ENCODE measurements around the gene IL4I1. TPM values are rescaled to one million over a fixed set of nuclear protein-coding genes. Genes with fewer than 3 reads are reported as not detected.

IL4I1 gene
- polyA plus RNA-seq, 3 donors, result 5.6 to 7.6 (median 7.0) TPM

- peaks cover 37 to 42% of the 10 kb centered on the region in 2 donors for H3K4me1 ChIP-seq (ENCODE audit: control insufficient read depth in 1 of 2, insufficient read depth in 2 of 2, low read length in 2 of 2)
- intact Hi-C loops (cut with micrococcal nuclease), result no loop called here
- H3K9me3 ChIP-seq (replicated peaks in 1 of 2; ENCODE audit: control insufficient read depth in 1 of 2, insufficient read depth in 1 of 2, low read length in 2 of 2), result no peaks in the 10 kb centered on the region
- Mint-ChIP-seq H3K4me1 (peaks cover 41% of the 10 kb centered on the region), H3K4me3 (peak overlapping the region in 1 of 2 donors; percentile 31), H3K27ac (peak overlapping the region in 1 of 7 donors; percentile 46), H3K36me3 (peaks cover 37 to 61% of the 10 kb centered on the region in 2 donors), H3K9me3 (no peaks in the 10 kb centered on the region), H3K27me3 (ENCODE audit: low read depth in 3 of 3) (no peaks in the 10 kb centered on the region)
- peaks cover 42% of the 10 kb centered on the region for H3K79me2 ChIP-seq (ENCODE audit: insufficient read depth, low read length)
- H3K27ac ChIP-seq (ENCODE audit: low read depth in 1 of 2, low read length in 2 of 2), result no peak overlapping the region
- H4K20me1 ChIP-seq (ENCODE audit: insufficient read depth, low read length), result peaks cover 61% of the 10 kb centered on the region
- H3K9ac ChIP-seq (ENCODE audit: insufficient read depth, low read length, poor library complexity, severe bottlenecking), result no peak overlapping the region
- DNase-seq, result no peak
- 95% methylated on average over 15 of the region's 17 CpGs for WGBS (ENCODE audit: insufficient coverage)
- H3K4me2 ChIP-seq (replicated peaks; ENCODE audit: extremely low read depth, low read length, poor library complexity, severe bottlenecking), result no peak overlapping the region
- H3K36me3 ChIP-seq (replicated peaks in 1 of 2; ENCODE audit: control insufficient read depth in 1 of 2, insufficient read depth in 2 of 2, low read length in 2 of 2), result peaks cover 44 to 53% of the 10 kb centered on the region in 2 donors
- no peak overlapping the region for H2AFZ ChIP-seq (ENCODE audit: insufficient read depth, low read depth, low read length, poor library complexity, severe bottlenecking)
- H3K4me3 ChIP-seq (replicated peaks in 1 of 3; ENCODE audit: low read depth in 2 of 3, low read length in 3 of 3), result no peak overlapping the region
- no peaks in the 10 kb centered on the region for H3K27me3 ChIP-seq (ENCODE audit: control insufficient read depth in 2 of 2, insufficient read depth in 2 of 2, low read length in 2 of 2)
- TF ChIP-seq CTCF (IDR thresholded peaks at IDR 0.05), result no peak
Measured at GRCh38 chr19:49863935-49864320, 32.8 kb downstream of the IL4I1 start.

- Histone ChIP-seq H3K79me2 (ENCODE audit: insufficient read depth, low read length) (peaks cover 42% of the 10 kb centered on the region), H3K9ac (ENCODE audit: insufficient read depth, low read length, poor library complexity, severe bottlenecking) (no peak overlapping the region), H3K36me3 (replicated peaks in 1 of 2; ENCODE audit: control insufficient read depth in 1 of 2, insufficient read depth in 2 of 2, low read length in 2 of 2) (peaks cover 49 to 58% of the 10 kb centered on the region in 2 donors), H3K9me3 (replicated peaks in 1 of 2; ENCODE audit: control insufficient read depth in 1 of 2, insufficient read depth in 1 of 2, low read length in 2 of 2) (no peaks in the 10 kb centered on the region), H3K27ac (ENCODE audit: low read depth in 1 of 2, low read length in 2 of 2) (no peak overlapping the region), H3K4me2 (replicated peaks; ENCODE audit: extremely low read depth, low read length, poor library complexity, severe bottlenecking) (no peak overlapping the region), H2AFZ (ENCODE audit: insufficient read depth, low read depth, low read length, poor library complexity, severe bottlenecking) (no peak overlapping the region), H3K4me1 (ENCODE audit: control insufficient read depth in 1 of 2, insufficient read depth in 2 of 2, low read length in 2 of 2) (peaks cover 32 to 36% of the 10 kb centered on the region in 2 donors), H3K27me3 (ENCODE audit: control insufficient read depth in 2 of 2, insufficient read depth in 2 of 2, low read length in 2 of 2) (no peaks in the 10 kb centered on the region), H4K20me1 (ENCODE audit: insufficient read depth, low read length) (peaks cover 65% of the 10 kb centered on the region), H3K4me3 (replicated peaks in 1 of 3; ENCODE audit: low read depth in 2 of 3, low read length in 3 of 3) (no peak overlapping the region)
- Mint-ChIP-seq H3K27ac (peak overlapping the region in 3 of 7 donors; percentile 14 to 77 (median 37)), H3K4me3 (no peak overlapping the region), H3K27me3 (ENCODE audit: low read depth in 3 of 3) (no peaks in the 10 kb centered on the region), H3K4me1 (peaks cover 36% of the 10 kb centered on the region), H3K9me3 (no peaks in the 10 kb centered on the region), H3K36me3 (peaks cover 40 to 67% of the 10 kb centered on the region in 2 donors)
- 97% methylated on average over 19 of the region's 24 CpGs for WGBS (ENCODE audit: insufficient coverage)
- no peak for TF ChIP-seq CTCF (IDR thresholded peaks at IDR 0.05)
- intact Hi-C loops (cut with micrococcal nuclease), result no loop called here
- no peak for DNase-seq
Measured at GRCh38 chr19:49863254-49863934, 33.3 kb downstream of the IL4I1 start.
